Esophagus muscularis mucosa (tissue), 4 donors: ENCODE measurements around the gene LCN15. TPM values are rescaled to one million over a fixed set of nuclear protein-coding genes. Genes with fewer than 3 reads are reported as not detected.
"Not testable (repeated sequence)": the region's sequence is repeated elsewhere in the genome, so short reads cannot be mapped to it uniquely, and the experiment has no call there.

Experiments
- DNase-seq: peaks from one replicate; pipeline ENCODE4 v3.0.0-alpha.2; 2017; ENCODE audit errors: extremely low spot score
- H3K27ac ChIP-seq, 4 donors: fragments of 200-600 bp; sonication (generic); replicated peaks in 1 of 4; 1 replicate in 3 of 4; 2 replicates in 1 of 4; pipeline ENCODE4 v1.5.1; 2016 to 2019; ENCODE audit warnings: mild to moderate bottlenecking in 1 of 4
- H3K27me3 ChIP-seq, 4 donors: fragments of 200-600 bp; sonication (generic); one replicate each; pipeline versions ENCODE4 v1.5.1 to v1.6.0; 2016 to 2019
- H3K36me3 ChIP-seq, 4 donors: fragments of 200-600 bp; sonication (generic); one replicate each; pipeline ENCODE4 v1.5.1; 2016 to 2019
- H3K4me1 ChIP-seq, 4 donors: fragments of 200-600 bp; sonication (generic); one replicate each; pipeline ENCODE4 v1.5.1; 2016 to 2019
- H3K4me3 ChIP-seq, 4 donors: fragments of 200-600 bp; sonication (generic); 1 replicate in 2 of 4; 2 replicates in 2 of 4; pipeline ENCODE4 v1.5.1; 2016 to 2019; ENCODE audit warnings: mild to moderate bottlenecking in 4 of 4, moderate library complexity in 1 of 4
- H3K9me3 ChIP-seq, 4 donors: fragments of 200-600 bp; sonication (generic); 1 replicate in 3 of 4; 2 replicates in 1 of 4; pipeline ENCODE4 v1.5.1; 2016 to 2019
- EP300 ChIP-seq: sonication (generic); formaldehyde crosslinking; IDR thresholded peaks from one replicate; pipeline ENCODE4 v1.6.1; 2017; ENCODE audit warnings: antibody characterized with exemption
- POLR2A ChIP-seq: fragments of 450-650 bp; IDR thresholded peaks from one replicate; pipeline ENCODE4 v1.6.1; 2017; ENCODE audit warnings: antibody characterized with exemption, moderate library complexity, mild to moderate bottlenecking, low read depth
- POLR2AphosphoS5 ChIP-seq, 2 donors: sonication (generic); formaldehyde crosslinking; IDR thresholded peaks; one replicate each; pipeline ENCODE4 v1.6.1; 2017; ENCODE audit warnings: antibody characterized with exemption in 2 of 2
- WGBS: methylation state at CpG from one replicate; pipeline ENCODE4 v1.1.5; 2018; 5-methylcytosine and 5-hydroxymethylcytosine counted together
- intact Hi-C: fragments of 100-400 bp; cut with DNase I; formaldehyde crosslinking; loops from one replicate; pipeline ENCODE4 v1.15.1; 2023
- total RNA-seq, 4 donors: library from RNA; depleted of rRNA; stranded (reverse); fragments of >200 nt; gene quantifications; one replicate each; pipeline versions ENCODE4 v1.1.0 to v1.2.1, GENCODE V29; 2016
- TF ChIP-seq, protein P1 (sequence below), 3 experiments: fragments of 200-600 bp in 2 of 3; fragments of 450-650 bp in 1 of 3; sonication (generic) in 2 of 3; IDR thresholded peaks; one replicate each; pipeline ENCODE4 v1.5.1; 2017 to 2019; ENCODE audit warnings: antibody characterized with exemption in 3 of 3, mild to moderate bottlenecking in 2 of 3, moderate library complexity in 1 of 3

The LCN15 gene
- total RNA-seq, 4 donors from 2014 or later, result not detected

DNA sequence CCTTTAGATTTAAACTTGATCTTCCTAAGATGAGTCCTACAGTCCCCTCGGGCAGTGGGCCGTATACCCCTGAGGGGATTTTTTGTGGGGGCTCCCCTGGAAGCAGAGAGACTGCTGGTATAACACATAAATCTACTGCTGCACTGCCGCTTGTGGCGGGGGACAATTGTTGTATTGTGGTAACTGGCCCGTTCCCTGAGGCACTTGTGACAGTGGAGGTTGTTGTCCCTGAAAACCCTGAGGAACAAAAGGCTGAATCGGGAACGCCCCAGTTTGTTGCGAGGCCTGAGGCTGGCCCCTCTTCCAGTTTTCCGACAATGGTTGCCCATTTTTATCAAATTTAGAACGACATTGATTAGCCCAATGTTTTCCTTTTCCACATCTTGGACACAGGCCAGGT, 22.1 kb upstream of the LCN15 start:
- no peak overlapping the region for H3K4me3 ChIP-seq
- DNase-seq, result no peak
- H3K27ac ChIP-seq, result no peak overlapping the region
- TF ChIP-seq POLR2A (no peak), POLR2AphosphoS5 (IDR thresholded peaks at IDR 0.05) (no peak), EP300 (no peak)
- TF ChIP-seq, protein P1, sequence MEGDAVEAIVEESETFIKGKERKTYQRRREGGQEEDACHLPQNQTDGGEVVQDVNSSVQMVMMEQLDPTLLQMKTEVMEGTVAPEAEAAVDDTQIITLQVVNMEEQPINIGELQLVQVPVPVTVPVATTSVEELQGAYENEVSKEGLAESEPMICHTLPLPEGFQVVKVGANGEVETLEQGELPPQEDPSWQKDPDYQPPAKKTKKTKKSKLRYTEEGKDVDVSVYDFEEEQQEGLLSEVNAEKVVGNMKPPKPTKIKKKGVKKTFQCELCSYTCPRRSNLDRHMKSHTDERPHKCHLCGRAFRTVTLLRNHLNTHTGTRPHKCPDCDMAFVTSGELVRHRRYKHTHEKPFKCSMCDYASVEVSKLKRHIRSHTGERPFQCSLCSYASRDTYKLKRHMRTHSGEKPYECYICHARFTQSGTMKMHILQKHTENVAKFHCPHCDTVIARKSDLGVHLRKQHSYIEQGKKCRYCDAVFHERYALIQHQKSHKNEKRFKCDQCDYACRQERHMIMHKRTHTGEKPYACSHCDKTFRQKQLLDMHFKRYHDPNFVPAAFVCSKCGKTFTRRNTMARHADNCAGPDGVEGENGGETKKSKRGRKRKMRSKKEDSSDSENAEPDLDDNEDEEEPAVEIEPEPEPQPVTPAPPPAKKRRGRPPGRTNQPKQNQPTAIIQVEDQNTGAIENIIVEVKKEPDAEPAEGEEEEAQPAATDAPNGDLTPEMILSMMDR (IDR thresholded peaks at IDR 0.05), result no peak
- WGBS, result 65% methylated on average over 10 of the region's 10 CpGs
- H3K9me3 ChIP-seq, result no peaks in the 10 kb centered on the region
- intact Hi-C loops, result loop anchor here (2.0 to 5.0 kb wide), 2 partner anchors 166 to 248 kb away; partner anchors contain the start of gene LCN12
- H3K27me3 ChIP-seq, result no peaks in the 10 kb centered on the region
- peaks cover 11 to 20% (median 19%) of the 10 kb centered on the region in 4 donors for H3K4me1 ChIP-seq
- no peaks in the 10 kb centered on the region for H3K36me3 ChIP-seq

DNA sequence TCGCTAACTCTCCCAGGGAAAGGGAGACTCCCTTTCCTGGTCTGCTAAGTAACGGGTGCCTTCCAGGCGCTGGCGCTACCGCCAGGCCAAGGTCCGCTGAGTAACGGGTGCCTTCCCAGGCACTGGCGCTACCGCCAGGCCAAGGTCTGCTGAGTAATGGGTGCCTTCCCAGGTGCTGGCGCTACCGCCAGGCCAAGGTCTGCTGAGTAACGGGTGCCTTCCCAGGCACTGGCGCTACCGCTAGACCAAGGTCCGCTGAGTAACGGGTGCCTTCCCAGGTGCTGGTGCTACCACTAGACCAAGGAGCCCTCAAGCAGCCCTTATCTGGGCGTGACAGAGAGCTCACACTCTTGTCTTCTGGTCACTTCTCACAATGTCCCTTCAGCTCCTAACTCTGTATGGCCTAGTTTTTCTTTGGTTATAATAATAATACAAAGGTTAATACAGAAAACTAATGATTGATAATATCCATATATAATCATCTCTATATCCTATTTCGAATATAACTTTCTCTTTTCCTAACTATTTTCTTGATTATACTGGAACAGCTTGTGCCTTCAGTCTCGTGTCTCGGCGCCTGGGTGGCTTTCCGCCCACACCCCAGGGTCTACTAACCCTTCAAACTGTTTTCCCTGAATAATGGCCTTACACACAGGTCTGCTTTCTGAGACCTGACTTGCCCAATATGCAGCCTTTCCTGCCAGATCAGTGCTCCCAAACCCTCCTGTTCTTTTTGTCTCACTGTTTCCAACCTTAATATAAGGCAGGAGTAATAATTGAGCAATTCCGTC, 21.4 kb upstream of the LCN15 start:
- not testable (repeated sequence) for DNase-seq, H3K36me3 ChIP-seq, H3K27me3 ChIP-seq, H3K4me3 ChIP-seq, H3K27ac ChIP-seq, H3K9me3 ChIP-seq
- peaks cover 11 to 18% (median 16%) of the 10 kb centered on the region in 4 donors for H3K4me1 ChIP-seq
- WGBS, result 87% methylated on average over 18 of the region's 23 CpGs
- intact Hi-C loops, result loop anchor here (2.0 to 5.0 kb wide), 2 partner anchors 167 to 249 kb away; partner anchors contain the start of gene LCN12

DNA sequence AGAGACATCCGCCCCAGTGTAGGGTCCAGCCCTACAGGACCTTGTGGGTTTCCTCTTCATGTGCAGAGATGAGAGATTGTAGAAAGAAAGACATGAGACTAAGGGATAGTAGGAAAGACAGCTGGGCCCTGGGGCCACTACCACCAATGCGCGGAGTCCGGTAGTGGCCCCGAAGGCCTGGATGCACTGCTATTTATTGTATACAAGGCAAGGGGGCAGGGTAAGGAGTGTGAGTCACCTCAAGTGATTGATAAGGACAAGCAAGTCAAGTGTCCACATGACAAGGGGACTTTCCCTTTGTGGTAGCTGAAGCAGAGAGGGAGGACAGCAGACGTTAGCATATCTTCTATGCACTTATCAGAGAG, 20.7 kb upstream of the LCN15 start:
- Histone ChIP-seq H3K36me3 (no peaks in the 10 kb centered on the region), H3K9me3 (no peaks in the 10 kb centered on the region), H3K4me3 (no peak overlapping the region), H3K27me3 (no peaks in the 10 kb centered on the region), H3K4me1 (peaks cover 5 to 11% (median 10%) of the 10 kb centered on the region in 4 donors), H3K27ac (no peak overlapping the region)
- DNase-seq, result no peak
- intact Hi-C loops, result loop anchor here (5.0 kb wide), 1 partner anchor 167 kb away; the partner anchor contains the start of gene LCN12
- TF ChIP-seq, protein P1 (IDR thresholded peaks at IDR 0.05), result no peak
- TF ChIP-seq EP300 (no peak), POLR2AphosphoS5 (IDR thresholded peaks at IDR 0.05) (no peak), POLR2A (no peak)
- 92% methylated on average over 6 of the region's 6 CpGs for WGBS

DNA sequence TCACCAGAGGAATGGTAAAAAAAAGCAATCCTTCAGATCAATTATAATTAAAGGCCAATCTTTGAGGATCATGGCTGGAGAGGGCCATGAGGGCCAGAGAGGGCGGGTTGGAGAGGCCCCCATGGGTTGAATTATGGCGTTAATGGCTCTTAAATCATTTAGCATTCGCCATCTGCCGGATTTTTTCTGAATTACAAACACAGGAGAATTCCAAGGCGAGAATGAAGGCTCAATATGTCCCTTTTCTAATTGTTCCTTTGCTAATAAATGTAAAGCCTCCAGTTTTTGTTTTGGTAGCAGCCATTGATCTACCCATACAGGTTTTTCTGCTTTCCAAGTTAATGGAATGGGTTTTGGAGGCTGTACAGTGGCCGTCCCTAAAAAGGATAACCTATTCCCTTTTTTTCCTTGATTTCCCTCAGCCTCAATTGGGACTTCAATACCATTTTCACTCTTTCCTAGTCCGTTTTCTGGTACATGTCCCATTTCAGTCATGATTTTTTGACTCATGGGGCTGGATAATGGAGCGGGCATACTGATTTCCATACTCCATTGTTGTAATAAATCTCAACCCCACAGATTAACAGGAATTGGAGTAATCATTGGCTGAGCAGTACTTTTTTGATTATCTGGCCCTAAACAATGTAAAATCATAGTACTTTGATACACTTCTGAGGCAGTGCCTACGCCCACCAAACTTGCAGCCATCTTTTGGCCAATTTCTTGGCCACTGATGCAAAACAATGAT, 20.1 kb upstream of the LCN15 start:
- intact Hi-C loops, result no loop called here
- 49% methylated on average over 9 of the region's 9 CpGs for WGBS
- no peaks in the 10 kb centered on the region for H3K9me3 ChIP-seq

More for the DNA sequence above, 20.1 kb upstream of the LCN15 start:
- Histone ChIP-seq H3K4me3 (no peak overlapping the region), H3K36me3 (no peaks in the 10 kb centered on the region), H3K27me3 (no peaks in the 10 kb centered on the region), H3K27ac (no peak overlapping the region), H3K4me1 (peaks cover 3 to 8% (median 7%) of the 10 kb centered on the region in 4 donors)
- TF ChIP-seq POLR2AphosphoS5 (IDR thresholded peaks at IDR 0.05) (no peak), EP300 (no peak), POLR2A (no peak)
- TF ChIP-seq, protein P1 (IDR thresholded peaks at IDR 0.05), result peak; percentile 39 to 65 (median 55)
- no peak for DNase-seq
